MCF 10A (cell line): Measurements from ENCODE around the gene EMC6. TPM values are rescaled to one million over a fixed set of nuclear protein-coding genes. Genes with fewer than 3 reads are reported as not detected.

Experiments
- BruUV-seq: library from RNA; stranded (reverse); fragments of 400-500 nt; replicated peaks from 2 replicates; lab custom pipeline; 2021; lab: Mats Ljungman, UMichigan
- CTCF ChIA-PET: fragments of 300-600 bp; sonication (Branson Sonifier 250); formaldehyde crosslinking; extraction: SDS; loops from one replicate; lab custom pipeline; 2021; ENCODE audit warnings: antibody characterized with exemption, inconsistent platforms; lab: Yijun Ruan, JAX
- POLR2A ChIA-PET: fragments of 300-600, 350-650 bp; sonication (Branson Sonifier 250); formaldehyde crosslinking; extraction: SDS; loops from one replicate; lab custom pipeline; 2020; ENCODE audit warnings: antibody characterized with exemption, inconsistent platforms; lab: Yijun Ruan, JAX
- DNase-seq: peaks from one replicate; pipeline ENCODE4 v3.0.0-alpha.2; 2018; ENCODE audit not compliant: unreplicated experiment
- H3K27ac Mint-ChIP-seq: one replicate; pipeline ENCODE4 v1.8.0; 2022; ENCODE audit warnings: mild to moderate bottlenecking, low read depth, mixed read lengths; ENCODE audit not compliant: unreplicated experiment
- H3K27me3 Mint-ChIP-seq: one replicate; pipeline ENCODE4 v1.8.0; 2022; ENCODE audit warnings: mixed read lengths; ENCODE audit not compliant: insufficient read depth, unreplicated experiment
- H3K36me3 Mint-ChIP-seq: one replicate; pipeline ENCODE4 v1.8.0; 2022; ENCODE audit warnings: mild to moderate bottlenecking, moderate library complexity, mixed read lengths; ENCODE audit not compliant: insufficient read depth, unreplicated experiment
- H3K4me1 Mint-ChIP-seq: one replicate; pipeline ENCODE4 v1.8.0; 2022; ENCODE audit warnings: mixed read lengths; ENCODE audit not compliant: insufficient read depth, unreplicated experiment
- H3K4me3 Mint-ChIP-seq: one replicate; pipeline ENCODE4 v1.8.0; 2022; ENCODE audit warnings: mild to moderate bottlenecking, moderate library complexity, mixed read lengths; ENCODE audit not compliant: unreplicated experiment
- H3K9me3 Mint-ChIP-seq: one replicate; pipeline ENCODE4 v1.8.0; 2022; ENCODE audit warnings: mixed read lengths; ENCODE audit not compliant: unreplicated experiment
- CTCF ChIP-seq: fragments of 200-600 bp; IDR thresholded peaks from one replicate; pipeline ENCODE4 v1.8.0; 2022; ENCODE audit warnings: antibody characterized with exemption, mild to moderate bottlenecking; ENCODE audit not compliant: unreplicated experiment
- intact Hi-C: fragments of 100-400 bp; cut with micrococcal nuclease; formaldehyde crosslinking; loops from 2 replicates; pipeline ENCODE4 v1.14.1; 2022
- total RNA-seq: library from RNA; stranded (reverse); gene quantifications from 2 replicates; pipeline ENCODE4 v1.2.3, GENCODE V29; 2022

EMC6 gene
- total RNA-seq, 1 experiment from 2014 or later: 78.5 TPM

GRCh38 chr17:3626831-3627768 lies 41.5 kb upstream of the EMC6 start:
- peaks cover 59% of the 10 kb centered on the region for H3K36me3 Mint-ChIP-seq
- BruUV-seq: no TSS peak
- no peaks in the 10 kb centered on the region for H3K9me3 Mint-ChIP-seq
- POLR2A ChIA-PET: interaction anchor here (0.7 to 2.4 kb wide), 3 partner anchors 9 to 20 kb away, joined by 3 to 10 read pairs (median 4); partner anchors contain the start of genes CTNS and SHPK
- DNase-seq: no peak
- no peak overlapping the region for H3K4me3 Mint-ChIP-seq
- H3K27ac Mint-ChIP-seq: no peak overlapping the region
- CTCF ChIA-PET: interaction anchor here (0.7 to 0.8 kb wide), 2 partner anchors 22 to 584 kb away, joined by 3 read pairs; no protein-coding TSS in a partner anchor
- no peak for TF ChIP-seq CTCF
- H3K4me1 Mint-ChIP-seq: no peaks in the 10 kb centered on the region
- intact Hi-C loops: no loop called here
- H3K27me3 Mint-ChIP-seq: no peaks in the 10 kb centered on the region

- DNase-seq: no peak
- Mint-ChIP-seq H3K9me3 (no peaks in the 10 kb centered on the region), H3K27me3 (no peaks in the 10 kb centered on the region), H3K36me3 (peaks cover 59% of the 10 kb centered on the region), H3K27ac (no peak overlapping the region), H3K4me3 (no peak overlapping the region), H3K4me1 (no peaks in the 10 kb centered on the region)
- no TSS peak for BruUV-seq
- CTCF ChIA-PET: interaction anchor here (0.6 to 0.8 kb wide), 3 partner anchors 21 to 584 kb away, joined by 3 read pairs; no protein-coding TSS in a partner anchor
- POLR2A ChIA-PET: interaction anchor here (2.4 kb wide), 1 partner anchor 9 kb away, joined by 10 read pairs; the partner anchor contains the start of genes CTNS and SHPK
- intact Hi-C loops: no loop called here
- no peak for TF ChIP-seq CTCF
These were observed 40.8 kb upstream of the EMC6 start for GRCh38 chr17:3627769-3628167.

- Mint-ChIP-seq H3K4me1 (peaks cover 7% of the 10 kb centered on the region), H3K27ac (no peak overlapping the region), H3K9me3 (no peaks in the 10 kb centered on the region), H3K4me3 (no peak overlapping the region), H3K27me3 (no peaks in the 10 kb centered on the region), H3K36me3 (peaks cover 43% of the 10 kb centered on the region)
- DNase-seq: no peak
- CTCF ChIA-PET: interaction anchor here (0.5 to 0.6 kb wide), 3 partner anchors 38 to 624 kb away, joined by 3 read pairs; no protein-coding TSS in a partner anchor
- intact Hi-C loops: no loop called here
- no peak for TF ChIP-seq CTCF
- POLR2A ChIA-PET: no interaction called here
- no TSS peak for BruUV-seq
These were observed 37.8 kb upstream of the EMC6 start for GRCh38 chr17:3630781-3631180.

GRCh38 chr17:3632287-3632686 lies 36.3 kb upstream of the EMC6 start:
- intact Hi-C loops: no loop called here
- no TSS peak for BruUV-seq
- POLR2A ChIA-PET: interaction anchor here (0.7 kb wide), 1 partner anchor 90 kb away, joined by 3 read pairs; no protein-coding TSS in a partner anchor

More at GRCh38 chr17:3632287-3632686, 36.3 kb upstream of the EMC6 start:
- Mint-ChIP-seq H3K4me3 (no peak overlapping the region), H3K9me3 (no peaks in the 10 kb centered on the region), H3K36me3 (peaks cover 28% of the 10 kb centered on the region), H3K27me3 (no peaks in the 10 kb centered on the region), H3K4me1 (peaks cover 11% of the 10 kb centered on the region), H3K27ac (no peak overlapping the region)
- no peak for TF ChIP-seq CTCF
- CTCF ChIA-PET: interaction anchor here (0.5 kb wide), 1 partner anchor 784 kb away, joined by 4 read pairs; no protein-coding TSS in a partner anchor
- DNase-seq: no peak
